ENCODE results near the gene DUSP16.

DNA sequence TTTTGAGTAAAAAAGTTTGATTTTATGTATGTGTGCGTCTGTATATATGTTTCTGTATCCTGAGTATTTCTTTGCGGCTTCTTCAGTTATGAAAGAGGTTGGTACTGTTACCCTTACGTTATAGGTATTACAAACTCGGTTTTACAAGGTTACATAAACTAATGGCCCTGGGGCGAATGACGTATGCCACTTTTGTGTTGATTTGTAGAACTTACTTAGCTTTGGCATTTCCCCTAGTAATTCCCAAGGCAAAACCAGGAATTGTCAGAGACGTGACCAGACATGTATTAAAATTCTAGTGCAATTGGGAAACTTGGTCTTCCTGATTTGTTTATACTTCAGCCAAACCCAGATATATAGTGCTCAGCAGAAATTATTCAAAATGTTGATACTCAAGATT, 93.3 kb downstream of the DUSP16 start:
- TF ChIP-seq POLR2A (IDR thresholded peaks at IDR 0.05) (no peak), CTCF (IDR thresholded peaks at IDR 0.05) (no peak)

Measured in lower leg skin (tissue), 3 donors.